Right atrium auricular region (tissue), 2 donors: ENCODE results near the gene PRG2. TPM values are rescaled to one million over a fixed set of nuclear protein-coding genes. Genes with fewer than 3 reads are reported as not detected.

Source experiments
- DNase-seq: peaks from one replicate; pipeline ENCODE4 v3.0.0-alpha.2; 2019; ENCODE audit warnings: low spot score
- H3K27ac ChIP-seq, 2 donors: fragments of 200-600 bp; sonication (generic); 1 replicate in 1 of 2; 2 replicates in 1 of 2; pipeline ENCODE4 v1.5.1; 2016 to 2019
- H3K27me3 ChIP-seq, 2 donors: fragments of 200-600 bp; sonication (generic); one replicate each; pipeline versions ENCODE4 v1.5.1 to v1.6.0; 2017 to 2019
- H3K36me3 ChIP-seq: fragments of 200-600 bp; sonication (generic); one replicate; pipeline ENCODE4 v1.5.1; 2016
- H3K4me1 ChIP-seq, 2 donors: fragments of 200-600 bp; sonication (generic); one replicate each; pipeline versions ENCODE4 v1.5.1 to v1.6.0; 2017 to 2019
- H3K4me3 ChIP-seq, 2 donors: fragments of 200-600 bp; sonication (generic); 1 replicate in 1 of 2; 2 replicates in 1 of 2; pipeline ENCODE4 v1.5.1; 2017 to 2019; ENCODE audit warnings: mild to moderate bottlenecking in 1 of 2, moderate library complexity in 1 of 2
- H3K9me3 ChIP-seq, 2 donors: fragments of 200-600 bp; sonication (generic); one replicate each; pipeline ENCODE4 v1.5.1; 2019
- total RNA-seq, 2 donors: library from RNA; depleted of rRNA; stranded (reverse); fragments of >200 nt; gene quantifications; one replicate each; pipeline ENCODE4 v1.1.0, GENCODE V29; 2016
- TF ChIP-seq, protein P1 (sequence below), 2 donors: fragments of 200-600 bp; sonication (generic); IDR thresholded peaks; one replicate each; pipeline ENCODE4 v1.5.1; 2019; ENCODE audit warnings: antibody characterized with exemption in 2 of 2

Gene PRG2
- total RNA-seq, 2 donors from 2014 or later = not detected

DNA sequence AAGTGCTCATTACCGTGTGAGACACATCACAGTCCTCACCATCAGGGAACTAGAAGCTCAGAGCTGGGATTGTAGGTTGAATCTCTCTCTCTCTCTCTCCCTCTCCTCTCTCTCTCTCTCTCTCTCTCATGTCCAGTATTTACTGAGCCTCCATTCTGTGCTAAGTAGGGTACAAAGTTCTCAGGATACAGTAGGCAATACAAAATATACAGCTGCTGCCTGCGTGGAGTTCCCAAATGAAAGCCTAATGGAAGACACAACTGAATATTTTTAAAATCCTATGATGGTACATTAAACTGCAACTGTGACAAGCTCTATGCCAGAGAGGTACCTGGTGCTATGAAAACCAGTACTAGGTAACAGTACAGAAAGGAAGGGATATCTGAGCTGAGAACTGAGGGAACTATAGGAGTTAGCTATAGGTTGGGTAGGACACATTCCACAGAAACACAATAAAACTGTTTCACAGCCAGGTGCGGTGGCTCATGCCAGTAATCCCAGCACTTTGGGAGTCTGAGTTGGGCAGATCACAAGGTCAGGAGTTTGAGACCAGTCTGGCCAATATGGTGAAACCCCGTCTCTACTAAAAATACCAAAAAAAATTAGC lies 9.6 kb upstream of the PRG2 start:
- H3K9me3 ChIP-seq = no peaks in the 10 kb centered on the region
- H3K4me1 ChIP-seq = no peaks in the 10 kb centered on the region
- TF ChIP-seq, protein P1, sequence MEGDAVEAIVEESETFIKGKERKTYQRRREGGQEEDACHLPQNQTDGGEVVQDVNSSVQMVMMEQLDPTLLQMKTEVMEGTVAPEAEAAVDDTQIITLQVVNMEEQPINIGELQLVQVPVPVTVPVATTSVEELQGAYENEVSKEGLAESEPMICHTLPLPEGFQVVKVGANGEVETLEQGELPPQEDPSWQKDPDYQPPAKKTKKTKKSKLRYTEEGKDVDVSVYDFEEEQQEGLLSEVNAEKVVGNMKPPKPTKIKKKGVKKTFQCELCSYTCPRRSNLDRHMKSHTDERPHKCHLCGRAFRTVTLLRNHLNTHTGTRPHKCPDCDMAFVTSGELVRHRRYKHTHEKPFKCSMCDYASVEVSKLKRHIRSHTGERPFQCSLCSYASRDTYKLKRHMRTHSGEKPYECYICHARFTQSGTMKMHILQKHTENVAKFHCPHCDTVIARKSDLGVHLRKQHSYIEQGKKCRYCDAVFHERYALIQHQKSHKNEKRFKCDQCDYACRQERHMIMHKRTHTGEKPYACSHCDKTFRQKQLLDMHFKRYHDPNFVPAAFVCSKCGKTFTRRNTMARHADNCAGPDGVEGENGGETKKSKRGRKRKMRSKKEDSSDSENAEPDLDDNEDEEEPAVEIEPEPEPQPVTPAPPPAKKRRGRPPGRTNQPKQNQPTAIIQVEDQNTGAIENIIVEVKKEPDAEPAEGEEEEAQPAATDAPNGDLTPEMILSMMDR (IDR thresholded peaks at IDR 0.05) = no peak

DNA sequence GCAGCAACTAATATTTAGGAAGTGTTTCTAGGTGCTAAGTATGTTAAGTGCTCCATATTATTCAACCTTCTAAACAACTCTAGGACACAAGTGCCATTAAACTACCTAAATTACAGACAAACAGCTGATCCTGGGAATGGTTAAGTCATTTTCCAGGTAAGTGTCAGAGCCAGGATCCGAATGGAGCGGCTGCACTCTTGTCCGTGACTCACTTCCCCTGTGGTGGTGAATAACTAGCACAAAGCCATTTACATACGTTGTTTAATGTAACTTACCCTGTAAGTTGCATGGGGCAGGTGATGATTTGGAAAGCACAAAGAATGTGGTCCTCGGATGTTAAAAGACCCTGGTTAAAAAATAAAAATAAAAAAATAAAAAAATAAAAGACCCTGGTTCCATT lies 8.8 kb upstream of the PRG2 start:
- no peaks in the 10 kb centered on the region for H3K9me3 ChIP-seq
- no peaks in the 10 kb centered on the region for H3K4me1 ChIP-seq
- no peaks in the 10 kb centered on the region for H3K27me3 ChIP-seq
- TF ChIP-seq, protein P1 (IDR thresholded peaks at IDR 0.05) = no peak
- H3K36me3 ChIP-seq = no peaks in the 10 kb centered on the region
- no peak for DNase-seq
- no peak overlapping the region for H3K4me3 ChIP-seq
- no peak overlapping the region for H3K27ac ChIP-seq

More for the DNA sequence above, 9.6 kb upstream of the PRG2 start:
- no peak overlapping the region for H3K4me3 ChIP-seq
- H3K27ac ChIP-seq = no peak overlapping the region
- no peaks in the 10 kb centered on the region for H3K27me3 ChIP-seq
- no peaks in the 10 kb centered on the region for H3K36me3 ChIP-seq
- DNase-seq = no peak

DNA sequence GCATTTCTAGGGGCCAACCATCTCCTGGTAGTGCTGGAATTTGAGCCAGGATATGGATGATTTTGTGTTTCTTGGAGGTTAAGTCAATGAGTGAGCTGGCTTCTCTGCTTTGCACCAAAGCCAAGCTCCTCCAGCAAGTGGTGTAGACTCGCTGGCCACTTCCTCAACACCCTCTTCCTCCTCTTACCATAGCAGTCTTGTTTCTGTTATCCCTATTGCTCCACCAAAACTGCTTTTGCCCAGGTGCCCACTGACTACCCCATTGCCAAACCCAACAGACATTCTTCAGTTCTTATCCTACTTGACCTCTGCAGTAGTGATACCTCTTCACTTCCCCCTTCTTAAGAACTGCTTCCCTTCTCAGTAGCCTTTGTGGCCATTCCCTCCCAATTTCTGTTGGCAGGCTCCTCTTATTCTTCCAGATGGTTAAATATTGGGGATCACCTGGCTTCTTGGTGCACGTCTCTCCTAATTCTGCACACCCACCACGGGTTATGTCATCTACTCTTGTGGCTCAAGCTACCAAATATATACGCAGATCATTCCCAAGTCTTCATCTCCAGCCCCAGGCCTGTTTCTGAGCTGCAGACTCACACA lies 7.0 kb upstream of the PRG2 start:
- TF ChIP-seq, protein P1 (IDR thresholded peaks at IDR 0.05) = no peak
- DNase-seq = no peak
- no peaks in the 10 kb centered on the region for H3K27me3 ChIP-seq
- no peaks in the 10 kb centered on the region for H3K36me3 ChIP-seq
- no peak overlapping the region for H3K4me3 ChIP-seq
- no peaks in the 10 kb centered on the region for H3K9me3 ChIP-seq
- no peaks in the 10 kb centered on the region for H3K4me1 ChIP-seq
- no peak overlapping the region for H3K27ac ChIP-seq

DNA sequence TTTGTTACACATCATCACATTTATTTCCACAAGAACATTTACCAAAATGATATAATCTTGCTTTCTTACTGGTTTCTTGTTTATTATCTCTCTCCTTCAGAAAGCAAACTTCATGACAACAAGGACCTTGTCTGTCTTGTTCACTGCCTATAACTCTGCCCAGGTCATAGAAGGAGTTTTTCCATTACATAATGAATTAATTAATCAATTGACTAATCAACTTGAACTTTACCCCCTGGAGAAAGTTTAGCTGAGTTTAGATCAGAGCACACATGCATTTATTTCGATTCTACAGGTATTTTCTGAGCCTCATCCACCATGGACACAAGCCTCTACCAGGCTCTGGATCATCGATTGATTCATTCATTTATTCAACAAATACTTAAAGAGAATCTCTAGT lies 6.3 kb upstream of the PRG2 start:
- Histone ChIP-seq H3K27me3 (no peaks in the 10 kb centered on the region), H3K4me3 (no peak overlapping the region), H3K36me3 (no peaks in the 10 kb centered on the region), H3K27ac (no peak overlapping the region), H3K9me3 (no peaks in the 10 kb centered on the region), H3K4me1 (no peaks in the 10 kb centered on the region)
- DNase-seq = no peak
- TF ChIP-seq, protein P1 (IDR thresholded peaks at IDR 0.05) = no peak

DNA sequence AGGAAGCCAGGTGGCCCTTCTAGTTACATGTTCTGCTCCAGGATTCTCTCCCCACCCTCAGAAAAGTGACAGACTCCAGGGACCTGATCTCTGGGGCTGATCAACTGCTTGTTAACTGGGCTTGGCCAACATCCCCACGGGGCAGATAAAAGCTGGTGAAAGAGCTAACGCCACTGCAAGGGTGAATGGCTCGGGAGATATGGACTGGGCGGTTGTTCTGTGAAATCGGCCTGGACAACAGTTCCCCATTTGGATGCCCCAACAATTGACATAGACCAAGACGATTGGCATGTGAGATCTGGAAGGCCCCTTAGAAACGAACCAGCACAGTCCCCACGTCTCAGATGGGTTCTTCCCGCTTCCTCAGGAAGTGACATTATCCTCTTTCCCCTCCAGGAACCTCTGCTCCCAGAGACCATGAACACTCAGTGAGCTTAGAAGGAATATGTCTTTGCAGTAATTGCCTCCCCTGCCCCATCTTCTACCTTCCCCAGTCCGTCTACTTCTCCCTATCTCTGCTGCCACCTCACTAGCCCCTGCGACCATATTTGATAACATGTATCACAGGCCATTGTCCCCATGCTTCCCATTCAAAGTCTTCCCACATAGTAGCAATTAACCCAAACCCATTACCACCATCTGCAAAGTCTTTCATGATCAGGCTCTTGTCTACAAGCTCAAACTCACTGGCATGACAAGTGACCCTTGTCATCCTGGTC lies 5.6 kb upstream of the PRG2 start:
- H3K4me1 ChIP-seq = no peaks in the 10 kb centered on the region
- no peaks in the 10 kb centered on the region for H3K27me3 ChIP-seq
- no peak for DNase-seq
- H3K27ac ChIP-seq = no peak overlapping the region
- TF ChIP-seq, protein P1 (IDR thresholded peaks at IDR 0.05) = no peak
- no peak overlapping the region for H3K4me3 ChIP-seq
- H3K36me3 ChIP-seq = no peaks in the 10 kb centered on the region
- H3K9me3 ChIP-seq = no peaks in the 10 kb centered on the region
